SU-DHL-6 (cell line): ENCODE results near the gene TOR4A.

Source experiments
- EZH2phosphoT487 ChIP-seq: fragments of 200-600 bp; sonication (generic), shearing (Covaris generic); conservative IDR thresholded peaks from 2 replicates; pipeline ENCODE4 v1.6.1; 2018; ENCODE audit warnings: mild to moderate bottlenecking, antibody characterized with exemption, low read length, moderate library complexity, mixed read lengths
- TF ChIP-seq, protein P1 (sequence below): fragments of 200-600 bp; sonication (generic); IDR thresholded peaks from one replicate; pipeline ENCODE4 v1.5.1; 2017; ENCODE audit warnings: antibody characterized with exemption, mild to moderate bottlenecking, low read length, moderate library complexity; ENCODE audit not compliant: insufficient read depth, poor library complexity, severe bottlenecking

- TF ChIP-seq, protein P1, sequence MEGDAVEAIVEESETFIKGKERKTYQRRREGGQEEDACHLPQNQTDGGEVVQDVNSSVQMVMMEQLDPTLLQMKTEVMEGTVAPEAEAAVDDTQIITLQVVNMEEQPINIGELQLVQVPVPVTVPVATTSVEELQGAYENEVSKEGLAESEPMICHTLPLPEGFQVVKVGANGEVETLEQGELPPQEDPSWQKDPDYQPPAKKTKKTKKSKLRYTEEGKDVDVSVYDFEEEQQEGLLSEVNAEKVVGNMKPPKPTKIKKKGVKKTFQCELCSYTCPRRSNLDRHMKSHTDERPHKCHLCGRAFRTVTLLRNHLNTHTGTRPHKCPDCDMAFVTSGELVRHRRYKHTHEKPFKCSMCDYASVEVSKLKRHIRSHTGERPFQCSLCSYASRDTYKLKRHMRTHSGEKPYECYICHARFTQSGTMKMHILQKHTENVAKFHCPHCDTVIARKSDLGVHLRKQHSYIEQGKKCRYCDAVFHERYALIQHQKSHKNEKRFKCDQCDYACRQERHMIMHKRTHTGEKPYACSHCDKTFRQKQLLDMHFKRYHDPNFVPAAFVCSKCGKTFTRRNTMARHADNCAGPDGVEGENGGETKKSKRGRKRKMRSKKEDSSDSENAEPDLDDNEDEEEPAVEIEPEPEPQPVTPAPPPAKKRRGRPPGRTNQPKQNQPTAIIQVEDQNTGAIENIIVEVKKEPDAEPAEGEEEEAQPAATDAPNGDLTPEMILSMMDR, result no peak
- no peak for TF ChIP-seq EZH2phosphoT487
These were observed 43.2 kb downstream of the TOR4A start for GRCh38 chr9:137320555-137321384.
